IMR-90 (cell line): Measurements from ENCODE around the gene ZBED2. TPM values are rescaled to one million over a fixed set of nuclear protein-coding genes. Genes with fewer than 3 reads are reported as not detected.

ENCODE experiments used
- ATAC-seq: fragments of 200-7000 bp; cut with Tn5 transposase; 2 replicates; pipeline ENCODE4 v1.9.1; 2020; ENCODE audit warnings: low read depth, mild to moderate bottlenecking, moderate library complexity
- BruUV-seq: library from RNA; stranded (reverse); fragments of 400-500 nt; replicated peaks from 2 replicates; lab custom pipeline; 2021; lab: Mats Ljungman, UMichigan
- CTCF ChIA-PET: fragments of 300-600 bp; formaldehyde crosslinking; extraction: SDS; loops from one replicate; lab custom pipeline; 2021; ENCODE audit warnings: antibody characterized with exemption; lab: Yijun Ruan, JAX
- POLR2A ChIA-PET: fragments of 300-600 bp; sonication (Branson Sonifier 250); formaldehyde crosslinking; loops from one replicate; lab custom pipeline; 2022; ENCODE audit warnings: antibody characterized with exemption; ENCODE audit not compliant: unreplicated experiment; lab: Charles Lee
- DNase-seq: peaks from one replicate; pipeline ENCODE4 v3.0.0; 2013
- H2AFZ ChIP-seq: replicated peaks from 2 replicates; pipeline ENCODE3; 2013; ENCODE audit warnings: low read length, mild to moderate bottlenecking; ENCODE audit not compliant: poor library complexity
- H2AK5ac ChIP-seq: 2 replicates; pipeline ENCODE4 v1.6.1; 2013; ENCODE audit warnings: low read depth, low read length, inconsistent platforms
- H2AK9ac ChIP-seq: replicated peaks from 2 replicates; pipeline ENCODE3; 2013; ENCODE audit warnings: mild to moderate bottlenecking, low read depth, low read length, moderate library complexity; ENCODE audit not compliant: poor library complexity
- H2BK120ac ChIP-seq: 2 replicates; pipeline ENCODE4 v1.6.1; 2013; ENCODE audit warnings: low read depth, low read length, inconsistent platforms
- H2BK15ac ChIP-seq: 3 replicates; pipeline ENCODE4 v1.6.1; 2013; ENCODE audit warnings: low read depth, low read length, inconsistent platforms
- H2BK20ac ChIP-seq: 2 replicates; pipeline ENCODE4 v1.6.1; 2013; ENCODE audit warnings: low read depth, mild to moderate bottlenecking, inconsistent platforms, low read length, moderate library complexity
- H2BK5ac ChIP-seq: 2 replicates; pipeline ENCODE4 v1.6.1; 2013; ENCODE audit warnings: mild to moderate bottlenecking, low read depth, low read length, inconsistent platforms; ENCODE audit not compliant: poor library complexity, severe bottlenecking
- H3K14ac ChIP-seq: replicated peaks from 2 replicates; pipeline ENCODE4 v1.6.1; 2013; ENCODE audit warnings: low read depth, low read length, inconsistent platforms
- H3K18ac ChIP-seq: 2 replicates; pipeline ENCODE4 v1.6.1; 2013; ENCODE audit warnings: low read depth, low read length, control low read depth
- H3K23ac ChIP-seq: 2 replicates; pipeline ENCODE4 v1.6.1; 2013; ENCODE audit warnings: low read depth, low read length, inconsistent platforms
- H3K27ac ChIP-seq: 2 replicates; pipeline ENCODE4 v1.5.1; 2013; ENCODE audit warnings: mild to moderate bottlenecking, control low read depth, low read length; ENCODE audit not compliant: insufficient read depth
- H3K27me3 ChIP-seq: 2 replicates; pipeline ENCODE4 v1.6.1; 2013; ENCODE audit warnings: low read length; ENCODE audit not compliant: control insufficient read depth, insufficient read depth
- H3K36me3 ChIP-seq: 2 replicates; pipeline ENCODE4 v1.6.1; 2013; ENCODE audit warnings: low read length, mixed read lengths; ENCODE audit not compliant: control insufficient read depth, insufficient read depth
- H3K4ac ChIP-seq: 2 replicates; pipeline ENCODE4 v1.6.1; 2013; ENCODE audit warnings: low read depth, low read length, inconsistent platforms
- H3K4me1 ChIP-seq: 2 replicates; pipeline ENCODE4 v1.6.1; 2013; ENCODE audit warnings: low read length, mixed read lengths; ENCODE audit not compliant: control insufficient read depth, insufficient read depth
- H3K4me2 ChIP-seq: 2 replicates; pipeline ENCODE4 v1.6.1; 2013; ENCODE audit warnings: low read depth, mild to moderate bottlenecking, control low read depth, low read length, moderate library complexity
- H3K4me3 ChIP-seq: 2 replicates; pipeline ENCODE4 v1.5.1; 2013; ENCODE audit warnings: low read depth, mild to moderate bottlenecking, control low read depth, low read length, moderate library complexity; ENCODE audit not compliant: insufficient read depth
- H3K56ac ChIP-seq: 2 replicates; pipeline ENCODE4 v1.6.1; 2013; ENCODE audit warnings: low read length, inconsistent platforms; ENCODE audit not compliant: insufficient read depth; ENCODE audit errors: extremely low read depth
- H3K79me1 ChIP-seq, 2 experiments: 2 replicates each; pipeline ENCODE4 v1.6.1; 2013; ENCODE audit warnings: low read length in 2 of 2, inconsistent platforms in 1 of 2, low read depth in 1 of 2
- H3K9ac ChIP-seq: 2 replicates; pipeline ENCODE4 v1.6.1; 2013; ENCODE audit warnings: low read depth, low read length, control low read depth
- H3K9me1 ChIP-seq: 2 replicates; pipeline ENCODE4 v1.6.1; 2013; ENCODE audit warnings: low read length, inconsistent platforms; ENCODE audit not compliant: insufficient read depth
- H3K9me3 ChIP-seq: 2 replicates; pipeline ENCODE4 v1.6.1; 2013; ENCODE audit warnings: low read length; ENCODE audit not compliant: control insufficient read depth, insufficient read depth
- H4K20me1 ChIP-seq: 2 replicates; pipeline ENCODE4 v1.6.1; 2013; ENCODE audit warnings: low read length, inconsistent platforms; ENCODE audit not compliant: insufficient read depth
- H4K5ac ChIP-seq: 2 replicates; pipeline ENCODE4 v1.6.1; 2013; ENCODE audit warnings: mild to moderate bottlenecking, low read depth, low read length, control low read depth
- H4K8ac ChIP-seq, 2 experiments: 2 replicates each; pipeline ENCODE4 v1.6.1; 2013; ENCODE audit warnings: low read depth in 2 of 2, low read length in 2 of 2, control low read depth in 1 of 2, inconsistent platforms in 1 of 2
- H4K91ac ChIP-seq: 2 replicates; pipeline ENCODE4 v1.6.1; 2013; ENCODE audit warnings: low read depth, low read length, inconsistent platforms; ENCODE audit not compliant: insufficient read depth
- BHLHE40 ChIP-seq: fragments of 150-350 bp; IDR thresholded peaks from 2 replicates; pipeline ENCODE4 v1.6.1; 2016; ENCODE audit warnings: mild to moderate bottlenecking, low read depth, low read length
- CEBPB ChIP-seq: IDR thresholded peaks from 2 replicates; pipeline ENCODE4 v1.6.1; 2012; ENCODE audit warnings: low read depth, low read length, improper control_type of control experiment
- WGBS, 2 experiments: methylation state at CpG; one replicate each; pipeline versions ENCODE4 v1.1.5 to v1.1.7; 2013; ENCODE audit warnings: missing lambda C conversion rate in 2 of 2; ENCODE audit not compliant: insufficient read length in 1 of 2; ENCODE audit errors: extremely low coverage in 2 of 2; 5-methylcytosine and 5-hydroxymethylcytosine counted together
- dilution Hi-C: fragments of 300-500 bp; cut with HindIII; formaldehyde crosslinking; loops from one replicate; pipeline ENCODE4 v1.14.3; 2018; ENCODE audit warnings: low sequenced_read_pairs; ENCODE audit not compliant: unreplicated experiment
- in situ Hi-C: fragments of 300-500 bp; cut with MboI; formaldehyde crosslinking; loops from 3 replicates; pipeline ENCODE4 v1.14.3; 2019; ENCODE audit warnings: low sequenced_read_pairs, inconsistent platforms, mixed read lengths
- intact Hi-C: fragments of 100-400 bp; cut with micrococcal nuclease; formaldehyde crosslinking; loops from 2 replicates; pipeline ENCODE4 v1.10.0; 2022
- polyA plus RNA-seq, 3 experiments: library from polyadenylated mRNA; depleted of rRNA; stranded (reverse); fragments of >200 nt; gene quantifications; 2 replicates each; pipeline ENCODE4 v1.2.3, GENCODE V29; 2012; ENCODE audit warnings: low replicate concordance in 1 of 3
- total RNA-seq: library from RNA; depleted of rRNA; stranded (reverse); fragments of >200 nt; gene quantifications from 2 replicates; pipeline ENCODE4 v1.2.3, GENCODE V29; 2012

ZBED2 gene
- total and polyA plus RNA-seq, 2 of the 4 experiments (the other 2 are of a cell fraction): 0.51 to 0.72 TPM

DNA sequence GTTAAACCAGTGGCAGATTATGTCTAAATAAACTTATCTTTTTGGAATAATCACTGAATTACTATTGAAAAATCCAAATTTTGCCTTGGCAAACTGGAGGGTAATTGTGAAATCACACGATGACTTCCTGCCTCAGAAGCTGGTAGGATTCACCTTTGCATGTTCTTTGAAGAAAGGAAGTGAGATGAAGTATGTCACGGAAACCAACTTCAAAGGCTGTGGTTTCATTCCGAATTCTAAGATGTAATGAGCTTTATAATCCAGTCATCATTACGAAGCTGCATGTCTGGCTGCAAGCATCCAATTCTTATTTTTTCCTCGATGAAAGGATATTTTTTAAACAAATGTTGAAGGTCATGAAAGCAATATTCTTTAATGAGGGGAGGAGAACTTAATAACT lies 15.0 kb upstream of the ZBED2 start:
- Histone ChIP-seq H3K27me3 (no peaks in the 10 kb centered on the region), H2AFZ (no peak overlapping the region), H2BK5ac (no peak overlapping the region), H3K4me2 (no peak overlapping the region), H3K23ac (no peak overlapping the region), H3K4me1 (peaks cover 6% of the 10 kb centered on the region), H3K56ac (no peak overlapping the region), H3K79me1 (no peaks in the 10 kb centered on the region), H3K9me3 (no peaks in the 10 kb centered on the region), H2BK15ac (no peak overlapping the region), H2BK20ac (peak overlapping the region; percentile 51; the same call in 1 of the 2 replicates), H3K14ac (no peak overlapping the region), H2AK5ac (no peak overlapping the region), H3K9me1 (no peaks in the 10 kb centered on the region), H4K20me1 (no peaks in the 10 kb centered on the region), H3K4me3 (no peak overlapping the region), H3K4ac (no peak overlapping the region), H3K27ac (no peak overlapping the region), H4K91ac (no peak overlapping the region), H2BK120ac (no peak overlapping the region), H2AK9ac (no peak overlapping the region), H3K36me3 (no peaks in the 10 kb centered on the region), H3K18ac (no peak overlapping the region), H3K9ac (no peak overlapping the region), H4K5ac (no peak overlapping the region), H4K8ac (0 out of 4 replicates have a peak overlapping the region, but pooled peaks of 1 of the 2 experiments have one; percentile 63)
- intact Hi-C loops (no loop called here), dilution Hi-C loops (no loop called here), in situ Hi-C loops (no loop called here)
- DNase-seq (no peak), ATAC-seq (no peak)
- POLR2A ChIA-PET: no interaction called here
- WGBS, 2 experiments: no CpG with 5 or more reads among the region's 5 CpGs
- TF ChIP-seq CEBPB (0 out of 2 replicates have a peak, but pooled peaks have one; percentile 18), BHLHE40 (no peak)
- BruUV-seq: no TSS peak
- CTCF ChIA-PET: no interaction called here
